GM23338 (cell line): ENCODE data around the gene OVAAL. TPM values are rescaled to one million over a fixed set of nuclear protein-coding genes. Genes with fewer than 3 reads are reported as not detected.

Source experiments
- ATAC-seq: fragments of 200-7000 bp; cut with Tn5 transposase; 3 replicates; pipeline ENCODE4 v1.9.1; 2020
- DNase-seq: peaks from one replicate; pipeline ENCODE4 v3.0.0-alpha.2; 2015; ENCODE audit warnings: low spot score
- H2AFZ ChIP-seq: fragments of 200-600 bp; sonication (generic); 2 replicates; pipeline ENCODE4 v1.8.0; 2016; ENCODE audit warnings: antibody characterized with exemption, mild to moderate bottlenecking, moderate library complexity
- H3F3A ChIP-seq: fragments of 200-600 bp; sonication (generic); replicated peaks from 2 replicates; pipeline ENCODE4 v1.8.0; 2017; ENCODE audit warnings: antibody characterized with exemption, mixed run types, low read depth
- H3K27ac ChIP-seq: fragments of 200-600 bp; sonication (generic); 2 replicates; pipeline ENCODE4 v1.6.1; 2016; ENCODE audit warnings: low read depth
- H3K27me3 ChIP-seq: fragments of 200-600 bp; sonication (generic); 2 replicates; pipeline ENCODE4 v1.8.0; 2016; ENCODE audit warnings: mild to moderate bottlenecking, mixed run types, moderate library complexity; ENCODE audit not compliant: insufficient read depth
- H3K36me3 ChIP-seq: fragments of 200-600 bp; sonication (generic); 2 replicates; pipeline ENCODE4 v1.8.0; 2016; ENCODE audit warnings: mild to moderate bottlenecking; ENCODE audit not compliant: insufficient read depth
- H3K4me1 ChIP-seq: fragments of 200-600 bp; sonication (generic); 2 replicates; pipeline ENCODE4 v1.8.0; 2016; ENCODE audit warnings: mild to moderate bottlenecking, moderate library complexity; ENCODE audit not compliant: insufficient read depth
- H3K4me2 ChIP-seq: fragments of 200-600 bp; sonication (generic); 2 replicates; pipeline ENCODE4 v1.7.1; 2017; ENCODE audit warnings: mixed run types
- H3K4me3 ChIP-seq: fragments of 200-600 bp; sonication (generic); 2 replicates; pipeline ENCODE4 v1.6.1; 2016; ENCODE audit warnings: mixed run types
- H3K79me2 ChIP-seq: fragments of 200-600 bp; sonication (generic); replicated peaks from 2 replicates; pipeline ENCODE4 v1.8.0; 2017; ENCODE audit warnings: mild to moderate bottlenecking; ENCODE audit not compliant: insufficient read depth
- H3K9me2 ChIP-seq: fragments of 200-600 bp; sonication (generic); 2 replicates; pipeline ENCODE4 v1.8.0; 2017; ENCODE audit not compliant: insufficient read depth
- H4K20me1 ChIP-seq: fragments of 200-600 bp; sonication (generic); replicated peaks from 2 replicates; pipeline ENCODE4 v1.8.0; 2017; ENCODE audit warnings: mild to moderate bottlenecking; ENCODE audit not compliant: insufficient read depth
- H3K27ac Mint-ChIP-seq: 2 replicates; pipeline ENCODE4 v1.8.0; 2020; ENCODE audit warnings: inconsistent platforms, mild to moderate bottlenecking, moderate library complexity, mixed read lengths
- H3K27me3 Mint-ChIP-seq: 3 replicates; pipeline ENCODE4 v1.8.0; 2022; ENCODE audit warnings: low read depth, mild to moderate bottlenecking, moderate library complexity, mixed read lengths, inconsistent platforms; ENCODE audit not compliant: insufficient read depth, poor library complexity
- H3K36me3 Mint-ChIP-seq: 3 replicates; pipeline ENCODE4 v1.8.0; 2021; ENCODE audit warnings: low read depth, mild to moderate bottlenecking, inconsistent platforms, moderate library complexity, mixed read lengths
- H3K4me1 Mint-ChIP-seq: 3 replicates; pipeline ENCODE4 v1.8.0; 2020; ENCODE audit warnings: mild to moderate bottlenecking, inconsistent platforms, mixed read lengths
- H3K4me3 Mint-ChIP-seq: 3 replicates; pipeline ENCODE4 v1.8.0; 2021; ENCODE audit warnings: moderate library complexity, mild to moderate bottlenecking, inconsistent platforms, mixed read lengths
- H3K9me3 Mint-ChIP-seq: 3 replicates; pipeline ENCODE4 v1.8.0; 2020; ENCODE audit warnings: moderate library complexity, mild to moderate bottlenecking, inconsistent platforms, mixed read lengths
- CREB1 ChIP-seq: fragments of 250-450 bp; sonication (Bioruptor Pico); IDR thresholded peaks from 2 replicates; pipeline ENCODE4 v1.5.0; 2020; ENCODE audit warnings: low read depth, mild to moderate bottlenecking, moderate library complexity
- EZH2 ChIP-seq: fragments of 200-600 bp; sonication (generic); IDR thresholded peaks from one replicate; pipeline ENCODE4 v1.8.0; 2017; ENCODE audit warnings: antibody characterized with exemption, mild to moderate bottlenecking, low read depth; ENCODE audit not compliant: unreplicated experiment
- EZH2phosphoT487 ChIP-seq: fragments of 200-600 bp; sonication (generic); IDR thresholded peaks from one replicate; pipeline ENCODE4 v1.8.1; 2018; ENCODE audit warnings: antibody characterized with exemption; ENCODE audit not compliant: unreplicated experiment
- NANOG ChIP-seq: IDR thresholded peaks from 2 replicates; pipeline ENCODE4 v1.6.1; 2016; ENCODE audit warnings: antibody characterized with exemption, borderline replicate concordance
- POLR2AphosphoS5 ChIP-seq: IDR thresholded peaks from 2 replicates; pipeline ENCODE4 v1.6.1; 2016; ENCODE audit warnings: antibody characterized with exemption, low read depth
- REST ChIP-seq: IDR thresholded peaks from one replicate; pipeline ENCODE4 v1.6.1; 2018; ENCODE audit warnings: antibody characterized with exemption; ENCODE audit not compliant: unreplicated experiment
- STAT1 ChIP-seq: IDR thresholded peaks from one replicate; pipeline ENCODE4 v1.6.1; 2016; ENCODE audit warnings: antibody characterized with exemption; ENCODE audit not compliant: unreplicated experiment
- ZNF331 ChIP-seq: fragments of 250-450 bp; sonication (Bioruptor Pico); IDR thresholded peaks from 2 replicates; pipeline ENCODE4 v1.5.0; 2020; ENCODE audit warnings: low read depth, mild to moderate bottlenecking, moderate library complexity
- ZNF462 ChIP-seq: fragments of 250-450 bp; sonication (Bioruptor Pico); IDR thresholded peaks from 2 replicates; pipeline ENCODE4 v1.5.0; 2020; ENCODE audit warnings: mild to moderate bottlenecking, moderate library complexity
- polyA plus RNA-seq: library from polyadenylated mRNA; unstranded; fragments of >200 nt; fragmentation: Nextera tagmentation; extraction: Ambion mirVana; gene quantifications from 2 replicates; pipeline ENCODE4 v1.2.1, GENCODE V29; 2016
- total RNA-seq: library from RNA; depleted of rRNA; stranded (reverse); fragments of >200 nt; shearing (Covaris generic); gene quantifications from 2 replicates; pipeline ENCODE4 v1.2.3, GENCODE V29; 2014
- TF ChIP-seq, protein P1 (sequence below), 2 experiments: fragments of 200-600 bp in 1 of 2; sonication (generic) in 1 of 2; conservative IDR thresholded peaks; 2 replicates each; pipeline versions ENCODE4 v1.5.1 to v1.6.1; 2016 to 2017; ENCODE audit warnings: antibody characterized with exemption in 2 of 2, low read depth in 2 of 2, mild to moderate bottlenecking in 2 of 2, moderate library complexity in 1 of 2

OVAAL gene
- total and polyA plus RNA-seq, 2 experiments from 2014 or later = not detected

GRCh38 chr1:180567654-180568053, 8.9 kb downstream of the OVAAL start:
- peaks cover 4% of the 10 kb centered on the region; the same call in 2 of the 3 replicates for H3K4me1 Mint-ChIP-seq
- Histone ChIP-seq H3K4me2 (no peak overlapping the region), H3K27ac (no peak overlapping the region), H3K4me3 (no peak overlapping the region), H3K9me2 (peaks cover 16% of the 10 kb centered on the region; the same call in 1 of the 2 replicates), H3K27me3 (no peaks in the 10 kb centered on the region), H3K79me2 (no peaks in the 10 kb centered on the region), H3K4me1 (no peaks in the 10 kb centered on the region), H4K20me1 (no peaks in the 10 kb centered on the region), H3F3A (no peaks in the 10 kb centered on the region), H3K36me3 (no peaks in the 10 kb centered on the region), H2AFZ (no peak overlapping the region)
- no peak for DNase-seq
- no peaks in the 10 kb centered on the region for H3K27me3 Mint-ChIP-seq
- TF ChIP-seq NANOG (no peak), EZH2phosphoT487 (no peak), POLR2AphosphoS5 (no peak), ZNF462 (CRISPR knock-in tag) (no peak), ZNF331 (no peak), EZH2 (no peak), REST (no peak), STAT1 (no peak), CREB1 (no peak)
- TF ChIP-seq, protein P1, sequence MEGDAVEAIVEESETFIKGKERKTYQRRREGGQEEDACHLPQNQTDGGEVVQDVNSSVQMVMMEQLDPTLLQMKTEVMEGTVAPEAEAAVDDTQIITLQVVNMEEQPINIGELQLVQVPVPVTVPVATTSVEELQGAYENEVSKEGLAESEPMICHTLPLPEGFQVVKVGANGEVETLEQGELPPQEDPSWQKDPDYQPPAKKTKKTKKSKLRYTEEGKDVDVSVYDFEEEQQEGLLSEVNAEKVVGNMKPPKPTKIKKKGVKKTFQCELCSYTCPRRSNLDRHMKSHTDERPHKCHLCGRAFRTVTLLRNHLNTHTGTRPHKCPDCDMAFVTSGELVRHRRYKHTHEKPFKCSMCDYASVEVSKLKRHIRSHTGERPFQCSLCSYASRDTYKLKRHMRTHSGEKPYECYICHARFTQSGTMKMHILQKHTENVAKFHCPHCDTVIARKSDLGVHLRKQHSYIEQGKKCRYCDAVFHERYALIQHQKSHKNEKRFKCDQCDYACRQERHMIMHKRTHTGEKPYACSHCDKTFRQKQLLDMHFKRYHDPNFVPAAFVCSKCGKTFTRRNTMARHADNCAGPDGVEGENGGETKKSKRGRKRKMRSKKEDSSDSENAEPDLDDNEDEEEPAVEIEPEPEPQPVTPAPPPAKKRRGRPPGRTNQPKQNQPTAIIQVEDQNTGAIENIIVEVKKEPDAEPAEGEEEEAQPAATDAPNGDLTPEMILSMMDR (conservative IDR thresholded peaks at IDR 0.05; ENCODE audit: low read depth in 2 of 2) = no peak
- ATAC-seq = no peak
- no peak overlapping the region for H3K27ac Mint-ChIP-seq
- no peaks in the 10 kb centered on the region for H3K36me3 Mint-ChIP-seq
- H3K9me3 Mint-ChIP-seq = no peaks in the 10 kb centered on the region
- no peak overlapping the region for H3K4me3 Mint-ChIP-seq
